ENCODE results near the gene PARG.

DNA sequence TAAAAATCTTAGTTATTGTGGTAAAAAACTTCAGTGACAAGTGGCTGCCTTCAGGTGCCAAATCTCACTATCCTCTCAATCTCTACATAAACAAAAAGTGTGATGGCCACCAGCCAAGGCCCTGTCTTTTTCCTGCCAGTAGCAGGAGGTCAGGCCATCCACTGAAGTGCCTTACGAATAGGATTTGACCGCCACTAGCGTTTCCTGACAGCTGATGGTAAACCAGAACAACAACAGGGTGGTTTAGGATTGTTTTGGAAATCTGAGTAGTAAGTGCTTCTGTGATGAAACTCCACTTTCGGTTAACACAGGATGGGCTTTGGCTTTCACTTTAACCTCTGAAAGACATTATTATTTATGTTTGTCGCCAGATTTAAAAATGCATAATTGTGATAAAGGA lies 124.0 kb downstream of the PARG start:
- TF ChIP-seq, protein P1, sequence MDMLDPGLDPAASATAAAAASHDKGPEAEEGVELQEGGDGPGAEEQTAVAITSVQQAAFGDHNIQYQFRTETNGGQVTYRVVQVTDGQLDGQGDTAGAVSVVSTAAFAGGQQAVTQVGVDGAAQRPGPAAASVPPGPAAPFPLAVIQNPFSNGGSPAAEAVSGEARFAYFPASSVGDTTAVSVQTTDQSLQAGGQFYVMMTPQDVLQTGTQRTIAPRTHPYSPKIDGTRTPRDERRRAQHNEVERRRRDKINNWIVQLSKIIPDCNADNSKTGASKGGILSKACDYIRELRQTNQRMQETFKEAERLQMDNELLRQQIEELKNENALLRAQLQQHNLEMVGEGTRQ (CRISPR knock-in tag; IDR thresholded peaks at IDR 0.05): no peak
- TF ChIP-seq YY1 (IDR thresholded peaks at IDR 0.05; ENCODE audit: borderline replicate concordance in 1 of 3, control insufficient read depth in 1 of 3, extremely low read depth in 1 of 3, insufficient read depth in 3 of 3, insufficient read length in 1 of 3, insufficient replicate concordance in 2 of 3, low read depth in 1 of 3, low read length in 2 of 3) (no peak), E2F8 (IDR thresholded peaks at IDR 0.05; ENCODE audit: low read depth, partially characterized antibody) (no peak), CTCF (IDR thresholded peaks at IDR 0.05 in 2 of 3, conservative IDR thresholded peaks at IDR 0.05 in 1 of 3; ENCODE audit: insufficient read depth in 2 of 3, low read depth in 1 of 3, low read length in 3 of 3) (no peak), EGR1 (conservative IDR thresholded peaks at IDR 0.05) (no peak), EZH2 (IDR thresholded peaks at IDR 0.05; ENCODE audit: borderline replicate concordance, low read depth, low read length) (no peak), SIN3A (IDR thresholded peaks at IDR 0.05; ENCODE audit: borderline replicate concordance in 2 of 2, control insufficient read depth in 1 of 2, low read depth in 2 of 2, low read length in 2 of 2) (no peak), SIX5 (IDR thresholded peaks at IDR 0.05; ENCODE audit: borderline replicate concordance in 1 of 2, insufficient read depth in 1 of 2, low read depth in 1 of 2, low read length in 2 of 2) (no peak)
- TF ChIP-seq, protein P2, sequence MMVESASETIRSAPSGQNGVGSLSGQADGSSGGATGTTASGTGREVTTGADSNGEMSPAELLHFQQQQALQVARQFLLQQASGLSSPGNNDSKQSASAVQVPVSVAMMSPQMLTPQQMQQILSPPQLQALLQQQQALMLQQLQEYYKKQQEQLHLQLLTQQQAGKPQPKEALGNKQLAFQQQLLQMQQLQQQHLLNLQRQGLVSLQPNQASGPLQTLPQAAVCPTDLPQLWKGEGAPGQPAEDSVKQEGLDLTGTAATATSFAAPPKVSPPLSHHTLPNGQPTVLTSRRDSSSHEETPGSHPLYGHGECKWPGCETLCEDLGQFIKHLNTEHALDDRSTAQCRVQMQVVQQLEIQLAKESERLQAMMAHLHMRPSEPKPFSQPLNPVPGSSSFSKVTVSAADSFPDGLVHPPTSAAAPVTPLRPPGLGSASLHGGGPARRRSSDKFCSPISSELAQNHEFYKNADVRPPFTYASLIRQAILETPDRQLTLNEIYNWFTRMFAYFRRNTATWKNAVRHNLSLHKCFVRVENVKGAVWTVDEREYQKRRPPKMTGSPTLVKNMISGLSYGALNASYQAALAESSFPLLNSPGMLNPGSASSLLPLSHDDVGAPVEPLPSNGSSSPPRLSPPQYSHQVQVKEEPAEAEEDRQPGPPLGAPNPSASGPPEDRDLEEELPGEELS (CRISPR knock-in tag; IDR thresholded peaks at IDR 0.05; ENCODE audit: borderline replicate concordance): no peak

Data from K562 (cell line).